Activated CD8-positive, alpha-beta T cell treated with anti-CD3 and anti-CD28 coated beads, Interleukin-2, amount 10 ng/mL, durations not matched to agents 7 days and 5 days (primary cell): ENCODE results near the gene TSSC4. TPM values are rescaled to one million over a fixed set of nuclear protein-coding genes. Genes with fewer than 3 reads are reported as not detected.

Source experiments
- ATAC-seq: fragments of 150-1000 bp; cut with Tn5 transposase; one replicate; pipeline ENCODE4 v1.10.0; 2021; ENCODE audit warnings: moderate library complexity
- CTCF ChIA-PET: fragments of 350-600 bp; sonication (Branson Sonifier 250); formaldehyde crosslinking; loops from one replicate; lab custom pipeline; 2021; ENCODE audit warnings: antibody characterized with exemption; lab: Charles Lee
- POLR2A ChIA-PET: fragments of 350-600 bp; sonication (Branson Sonifier 250); formaldehyde crosslinking; loops from one replicate; lab custom pipeline; 2021; ENCODE audit warnings: antibody characterized with exemption; lab: Charles Lee
- DNase-seq: peaks from one replicate; pipeline ENCODE4 v3.0.0-alpha.2; 2020
- H3K27ac Mint-ChIP-seq: one replicate; pipeline ENCODE4 v1.8.0; 2021; ENCODE audit warnings: mild to moderate bottlenecking, mixed read lengths
- H3K27me3 Mint-ChIP-seq: one replicate; pipeline ENCODE4 v1.8.0; 2021; ENCODE audit warnings: low read depth, mixed read lengths
- H3K36me3 Mint-ChIP-seq: one replicate; pipeline ENCODE4 v1.8.0; 2021; ENCODE audit warnings: low read depth, mixed read lengths
- H3K4me1 Mint-ChIP-seq: one replicate; pipeline ENCODE4 v1.8.0; 2021; ENCODE audit warnings: low read depth, mixed read lengths
- H3K4me3 Mint-ChIP-seq: one replicate; pipeline ENCODE4 v1.8.0; 2021; ENCODE audit warnings: mild to moderate bottlenecking, mixed read lengths
- H3K9me3 Mint-ChIP-seq: one replicate; pipeline ENCODE4 v1.8.0; 2022; ENCODE audit warnings: mixed read lengths; ENCODE audit not compliant: insufficient read depth
- total RNA-seq, 2 experiments: library from RNA; stranded (reverse); gene quantifications; one replicate each; pipeline ENCODE4 v1.2.3, GENCODE V29; 2021

TSSC4 gene
- total RNA-seq, 2 experiments from 2014 or later, result 45.3 to 49.4 TPM

- POLR2A ChIA-PET, result interaction anchor here (0.6 kb wide), 1 partner anchor 1105 kb away, joined by 4 read pairs; no protein-coding TSS in a partner anchor
- H3K4me3 Mint-ChIP-seq, result no peak overlapping the region
These were observed 49.2 kb downstream of the TSSC4 start for GRCh38 chr11:2449548-2450320.

GRCh38 chr11:2450321-2451041, 49.9 kb downstream of the TSSC4 start:
- no peak overlapping the region for H3K27ac Mint-ChIP-seq

More at GRCh38 chr11:2449548-2450320, 49.2 kb downstream of the TSSC4 start:
- CTCF ChIA-PET, result no interaction called here
- H3K36me3 Mint-ChIP-seq, result peaks cover 2% of the 10 kb centered on the region
- no peaks in the 10 kb centered on the region for H3K9me3 Mint-ChIP-seq
- peaks cover 40% of the 10 kb centered on the region for H3K4me1 Mint-ChIP-seq
- no peak overlapping the region for H3K27ac Mint-ChIP-seq
- no peak for ATAC-seq
- DNase-seq, result no peak
- no peaks in the 10 kb centered on the region for H3K27me3 Mint-ChIP-seq

GRCh38 chr11:2451336-2451735, 50.8 kb downstream of the TSSC4 start:
- peaks cover 2% of the 10 kb centered on the region for H3K36me3 Mint-ChIP-seq
- H3K4me1 Mint-ChIP-seq, result peaks cover 31% of the 10 kb centered on the region
- no peak overlapping the region for H3K4me3 Mint-ChIP-seq
- H3K27me3 Mint-ChIP-seq, result no peaks in the 10 kb centered on the region
- POLR2A ChIA-PET, result no interaction called here
- CTCF ChIA-PET, result no interaction called here
- no peak overlapping the region for H3K27ac Mint-ChIP-seq
- DNase-seq (no peak), ATAC-seq (no peak)
- H3K9me3 Mint-ChIP-seq, result no peaks in the 10 kb centered on the region

More at GRCh38 chr11:2450321-2451041, 49.9 kb downstream of the TSSC4 start:
- Mint-ChIP-seq H3K27me3 (no peaks in the 10 kb centered on the region), H3K4me1 (peaks cover 37% of the 10 kb centered on the region), H3K36me3 (peaks cover 2% of the 10 kb centered on the region), H3K4me3 (no peak overlapping the region), H3K9me3 (no peaks in the 10 kb centered on the region)
- ATAC-seq (no peak), DNase-seq (no peak)
- CTCF ChIA-PET, result no interaction called here
- POLR2A ChIA-PET, result interaction anchor here (0.6 kb wide), 1 partner anchor 1105 kb away, joined by 4 read pairs; no protein-coding TSS in a partner anchor

- ATAC-seq, result no peak
- H3K9me3 Mint-ChIP-seq, result no peaks in the 10 kb centered on the region
- CTCF ChIA-PET, result no interaction called here
- H3K4me3 Mint-ChIP-seq, result no peak overlapping the region
- DNase-seq, result no peak
- no peak overlapping the region for H3K27ac Mint-ChIP-seq
- POLR2A ChIA-PET, result no interaction called here
- peaks cover 2% of the 10 kb centered on the region for H3K36me3 Mint-ChIP-seq
- H3K4me1 Mint-ChIP-seq, result peaks cover 26% of the 10 kb centered on the region
- no peaks in the 10 kb centered on the region for H3K27me3 Mint-ChIP-seq
These were observed 51.4 kb downstream of the TSSC4 start for GRCh38 chr11:2451916-2452315.

GRCh38 chr11:2452321-2453012, 51.9 kb downstream of the TSSC4 start:
- POLR2A ChIA-PET, result no interaction called here
- no peak overlapping the region for H3K27ac Mint-ChIP-seq
- H3K4me3 Mint-ChIP-seq, result no peak overlapping the region
- no peaks in the 10 kb centered on the region for H3K27me3 Mint-ChIP-seq
- ATAC-seq (no peak), DNase-seq (no peak)
- no peaks in the 10 kb centered on the region for H3K9me3 Mint-ChIP-seq
- CTCF ChIA-PET, result no interaction called here
- peaks cover 20% of the 10 kb centered on the region for H3K4me1 Mint-ChIP-seq
- H3K36me3 Mint-ChIP-seq, result no peaks in the 10 kb centered on the region

- Mint-ChIP-seq H3K27ac (no peak overlapping the region), H3K36me3 (no peaks in the 10 kb centered on the region), H3K9me3 (no peaks in the 10 kb centered on the region), H3K4me3 (no peak overlapping the region), H3K4me1 (peaks cover 12% of the 10 kb centered on the region), H3K27me3 (no peaks in the 10 kb centered on the region)
- POLR2A ChIA-PET, result no interaction called here
- CTCF ChIA-PET, result interaction anchor here (0.8 kb wide), 1 partner anchor 79 kb away, joined by 3 read pairs; no protein-coding TSS in a partner anchor
- ATAC-seq, result no peak
- no peak for DNase-seq
These were observed 52.9 kb downstream of the TSSC4 start for GRCh38 chr11:2453436-2453835.

Other genes starting within 250 kb of the TSSC4 start
- gene INS, start 239.5 kb upstream of the TSSC4 start, total RNA-seq, result not detected
- gene TH, start 228.9 kb upstream of the TSSC4 start, total RNA-seq, result not detected
- gene ASCL2, start 130.2 kb upstream of the TSSC4 start, total RNA-seq, result under 1 TPM; 0.13 to 0.53 TPM
- gene C11orf21, start 98.8 kb upstream of the TSSC4 start, total RNA-seq, result 10 to 100 TPM; 37.1 to 43.2 TPM
- gene TSPAN32, start 98.7 kb upstream of the TSSC4 start, total RNA-seq, result 10 to 100 TPM; 39.7 to 47.0 TPM
- 100 to 1,000 TPM; 142 to 145 TPM for gene CD81, start 23.4 kb upstream of the TSSC4 start, total RNA-seq
- gene TRPM5, start 43.8 kb downstream of the TSSC4 start, total RNA-seq, result not detected
- 10 to 100 TPM; 20.4 to 26.0 TPM for gene KCNQ1, start 44.3 kb downstream of the TSSC4 start, total RNA-seq